GM12878 (cell line): Measurements from ENCODE around the gene SPI1. TPM values are rescaled to one million over a fixed set of nuclear protein-coding genes. Genes with fewer than 3 reads are reported as not detected.

Source experiments
- ATAC-seq: fragments of 200-7000 bp; cut with Tn5 transposase; 3 replicates; pipeline ENCODE4 v1.9.1; 2020; ENCODE audit warnings: mild to moderate bottlenecking, moderate library complexity
- BruUV-seq: library from RNA; stranded (reverse); fragments of 400-500 nt; replicated peaks from 2 replicates; lab custom pipeline; 2021; lab: Mats Ljungman, UMichigan
- CTCF ChIA-PET: fragments of 300-600 bp; sonication (Branson Sonifier 250); formaldehyde crosslinking; extraction: SDS; loops from one replicate; lab custom pipeline; 2021; ENCODE audit warnings: inconsistent platforms; lab: Yijun Ruan, JAX
- POLR2A ChIA-PET: fragments of 350-600 bp; formaldehyde crosslinking; extraction: SDS; loops from one replicate; lab custom pipeline; 2021; ENCODE audit warnings: inconsistent platforms; lab: Charles Lee
- RAD21 ChIA-PET: fragments of 300-600 bp; sonication (Branson Sonifier 250); formaldehyde crosslinking; loops from one replicate; lab custom pipeline; 2023; ENCODE audit warnings: antibody characterized with exemption; ENCODE audit not compliant: unreplicated experiment; lab: Charles Lee
- SMC1A ChIA-PET: fragments of 300-600 bp; sonication (Branson Sonifier 250); formaldehyde crosslinking; loops from one replicate; lab custom pipeline; 2023; ENCODE audit not compliant: unreplicated experiment, uncharacterized antibody; lab: Charles Lee
- DNase-seq: peaks from one replicate; pipeline ENCODE4 v3.0.0-alpha.2; 2011; ENCODE audit warnings: low read depth, low spot score
- FAIRE-seq: peaks from 3 replicates; lab custom pipeline; 2011; peaks lifted over from hg19 to GRCh38; lab: Jason Lieb, UNC
- H2AFZ ChIP-seq: 2 replicates; pipeline ENCODE4 v1.6.0; 2011; ENCODE audit warnings: low read depth, low read length, control low read depth; ENCODE audit not compliant: control insufficient read depth
- H3K27ac ChIP-seq: 2 replicates; pipeline ENCODE4 v1.5.1; 2011; ENCODE audit warnings: control low read depth; ENCODE audit not compliant: control insufficient read depth, insufficient read depth
- H3K27me3 ChIP-seq, 2 experiments: replicated peaks in 1 of 2; 2 replicates each; pipeline versions ENCODE4 v1.6.0 to v1.6.1; 2011; ENCODE audit warnings: low read length in 1 of 2; ENCODE audit not compliant: control insufficient read depth in 2 of 2, insufficient read depth in 2 of 2
- H3K36me3 ChIP-seq, 2 experiments: 2 replicates each; pipeline ENCODE4 v1.5.1; 2011; ENCODE audit warnings: low read length in 1 of 2; ENCODE audit not compliant: control insufficient read depth in 2 of 2, insufficient read depth in 2 of 2
- H3K4me1 ChIP-seq: 2 replicates; pipeline ENCODE4 v1.6.1; 2011; ENCODE audit warnings: mild to moderate bottlenecking, low read length, moderate library complexity, mixed read lengths; ENCODE audit not compliant: control insufficient read depth, insufficient read depth
- H3K4me2 ChIP-seq: 2 replicates; pipeline ENCODE4 v1.6.0; 2011; ENCODE audit warnings: control low read depth; ENCODE audit not compliant: control insufficient read depth, insufficient read depth
- H3K4me3 ChIP-seq: fragments of 200-600 bp; sonication (generic); 2 replicates; pipeline ENCODE4 v1.5.1; 2016
- H3K79me2 ChIP-seq: 2 replicates; pipeline ENCODE4 v1.6.0; 2011; ENCODE audit warnings: low read length; ENCODE audit not compliant: control insufficient read depth, insufficient read depth
- H3K9ac ChIP-seq: 2 replicates; pipeline ENCODE4 v1.8.0; 2011; ENCODE audit warnings: low read length, control low read depth, mixed read lengths; ENCODE audit not compliant: control insufficient read depth, insufficient read depth
- H3K9me3 ChIP-seq: replicated peaks from 3 replicates; pipeline ENCODE4 v1.5.1; 2011; ENCODE audit warnings: mild to moderate bottlenecking, low read length; ENCODE audit not compliant: control insufficient read depth, insufficient read depth
- H4K20me1 ChIP-seq: 2 replicates; pipeline ENCODE4 v1.6.0; 2011; ENCODE audit not compliant: control insufficient read depth, insufficient read depth
- POLR2A ChIP-seq: IDR thresholded peaks from 2 replicates; pipeline ENCODE4 v1.6.1; 2011; ENCODE audit warnings: low read depth, mild to moderate bottlenecking, low read length
- TARDBP ChIP-seq: IDR thresholded peaks from 2 replicates; pipeline ENCODE4 v1.6.1; 2016; ENCODE audit warnings: borderline replicate concordance
- WGBS: methylation state at CpG from one replicate; pipeline ENCODE4 v1.1.6; 2016; ENCODE audit warnings: low lambda C conversion rate; ENCODE audit not compliant: insufficient replicate concordance, insufficient coverage; ENCODE audit errors: missing lambda C conversion rate; 5-methylcytosine and 5-hydroxymethylcytosine counted together
- in situ Hi-C: fragments of 300-500 bp; cut with MboI; formaldehyde crosslinking; loops from 9 replicates; pipeline ENCODE4 v1.14.3; 2018; ENCODE audit warnings: mixed read lengths
- intact Hi-C: fragments of 100-400 bp; cut with micrococcal nuclease; formaldehyde crosslinking; loops from one replicate; pipeline ENCODE4 v1.14.2; 2022; ENCODE audit not compliant: unreplicated experiment
- polyA plus RNA-seq, 11 experiments: library from polyadenylated mRNA; depleted of rRNA in 4 of 11; unstranded in 6 of 11; stranded (reverse) in 5 of 11; fragments of >200 nt; fragmentation: Nextera tagmentation in 4 of 11; fragmentation: Illumina TruSeq in 1 of 11; extraction: Ambion mirVana in 4 of 11; extraction: Trizol in 1 of 11; gene quantifications; 1 replicate in 1 of 11; 2 replicates in 10 of 11; pipeline versions ENCODE4 v1.2.1 to v1.2.3, GENCODE V29; 2011 to 2016; ENCODE audit warnings: inconsistent platforms in 2 of 11, missing spikeins in 2 of 11, low read depth in 1 of 11
- total RNA-seq, 4 experiments: library from RNA; depleted of rRNA in 3 of 4; stranded (reverse); fragments of >200 nt in 3 of 4; fragmentation: Illumina TruSeq in 1 of 4; extraction: Trizol in 1 of 4; gene quantifications; 2 replicates each; pipeline versions ENCODE4 v1.2.1 to v1.2.3, GENCODE V29; 2013 to 2021
- TF ChIP-seq, protein P1 (sequence below): fragments of 450-650 bp; IDR thresholded peaks from 2 replicates; pipeline ENCODE4 v1.6.1; 2016; ENCODE audit warnings: mild to moderate bottlenecking, moderate library complexity, borderline replicate concordance
- TF ChIP-seq, protein P2 (sequence below): IDR thresholded peaks from 2 replicates; pipeline ENCODE4 v1.6.1; 2011; ENCODE audit warnings: borderline replicate concordance, low read depth, mild to moderate bottlenecking, moderate library complexity, low read length; ENCODE audit not compliant: insufficient read depth, poor library complexity, severe bottlenecking

Gene SPI1
- total and polyA plus RNA-seq, 10 of the 15 experiments (the other 5 are each of a cell fraction or from before 2014, with no cell fraction given) = 0.05 to 31.1 (median 9.7) TPM

DNA sequence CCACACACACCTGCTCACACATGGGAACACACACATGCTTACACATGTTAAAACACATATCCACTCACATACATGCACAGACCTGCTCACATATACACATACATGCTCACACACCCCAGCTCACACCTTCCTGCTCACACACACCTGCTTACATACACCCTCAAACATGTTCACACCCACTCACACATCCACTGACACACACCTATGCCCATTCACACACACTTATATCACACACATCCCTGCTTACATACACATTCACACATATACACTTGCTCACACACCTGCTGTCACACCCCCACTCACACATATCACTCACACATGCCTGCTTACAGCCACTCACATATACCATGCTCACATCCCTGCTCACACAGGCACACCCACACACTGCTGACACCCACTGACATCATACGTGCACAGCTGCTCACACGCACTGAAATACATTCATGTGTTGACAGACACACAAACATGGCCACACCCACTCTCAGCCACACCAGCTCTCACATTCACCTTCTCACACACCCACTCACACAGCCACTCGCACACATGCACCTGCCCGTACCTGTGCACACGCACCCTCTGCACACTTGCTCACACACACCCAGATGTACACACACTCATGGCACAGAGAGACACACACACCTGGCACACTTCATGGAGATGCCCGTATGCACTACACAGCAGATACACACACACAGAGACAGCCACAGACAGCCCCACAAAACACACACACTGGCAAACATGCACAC lies 20.2 kb downstream of the SPI1 start:
- H3K79me2 ChIP-seq = no peaks in the 10 kb centered on the region; the same call in 1 of the 2 replicates
- no TSS peak for BruUV-seq
- in situ Hi-C loops = no loop called here

More for the DNA sequence above, 20.2 kb downstream of the SPI1 start:
- RAD21 ChIA-PET = no interaction called here
- Histone ChIP-seq H3K4me3 (no peak overlapping the region), H3K36me3 (peaks cover 3% of the 10 kb centered on the region in 2 experiments; a peak in 3 of 4 replicates), H3K4me1 (no peaks in the 10 kb centered on the region), H3K9ac (no peak overlapping the region), H3K4me2 (no peak overlapping the region), H2AFZ (no peak overlapping the region), H3K27me3 (no peaks in the 10 kb centered on the region)
- CTCF ChIA-PET = no interaction called here
- ATAC-seq (no peak), DNase-seq (no peak)
- 95% methylated on average over 6 of the region's 6 CpGs for WGBS
- POLR2A ChIA-PET = no interaction called here
- intact Hi-C loops = no loop called here
- SMC1A ChIA-PET = no interaction called here
- TF ChIP-seq POLR2A = 0 out of 2 replicates have a peak, but pooled peaks have one; percentile 54
- peak; percentile 69 for TF ChIP-seq TARDBP
- TF ChIP-seq, protein P1, sequence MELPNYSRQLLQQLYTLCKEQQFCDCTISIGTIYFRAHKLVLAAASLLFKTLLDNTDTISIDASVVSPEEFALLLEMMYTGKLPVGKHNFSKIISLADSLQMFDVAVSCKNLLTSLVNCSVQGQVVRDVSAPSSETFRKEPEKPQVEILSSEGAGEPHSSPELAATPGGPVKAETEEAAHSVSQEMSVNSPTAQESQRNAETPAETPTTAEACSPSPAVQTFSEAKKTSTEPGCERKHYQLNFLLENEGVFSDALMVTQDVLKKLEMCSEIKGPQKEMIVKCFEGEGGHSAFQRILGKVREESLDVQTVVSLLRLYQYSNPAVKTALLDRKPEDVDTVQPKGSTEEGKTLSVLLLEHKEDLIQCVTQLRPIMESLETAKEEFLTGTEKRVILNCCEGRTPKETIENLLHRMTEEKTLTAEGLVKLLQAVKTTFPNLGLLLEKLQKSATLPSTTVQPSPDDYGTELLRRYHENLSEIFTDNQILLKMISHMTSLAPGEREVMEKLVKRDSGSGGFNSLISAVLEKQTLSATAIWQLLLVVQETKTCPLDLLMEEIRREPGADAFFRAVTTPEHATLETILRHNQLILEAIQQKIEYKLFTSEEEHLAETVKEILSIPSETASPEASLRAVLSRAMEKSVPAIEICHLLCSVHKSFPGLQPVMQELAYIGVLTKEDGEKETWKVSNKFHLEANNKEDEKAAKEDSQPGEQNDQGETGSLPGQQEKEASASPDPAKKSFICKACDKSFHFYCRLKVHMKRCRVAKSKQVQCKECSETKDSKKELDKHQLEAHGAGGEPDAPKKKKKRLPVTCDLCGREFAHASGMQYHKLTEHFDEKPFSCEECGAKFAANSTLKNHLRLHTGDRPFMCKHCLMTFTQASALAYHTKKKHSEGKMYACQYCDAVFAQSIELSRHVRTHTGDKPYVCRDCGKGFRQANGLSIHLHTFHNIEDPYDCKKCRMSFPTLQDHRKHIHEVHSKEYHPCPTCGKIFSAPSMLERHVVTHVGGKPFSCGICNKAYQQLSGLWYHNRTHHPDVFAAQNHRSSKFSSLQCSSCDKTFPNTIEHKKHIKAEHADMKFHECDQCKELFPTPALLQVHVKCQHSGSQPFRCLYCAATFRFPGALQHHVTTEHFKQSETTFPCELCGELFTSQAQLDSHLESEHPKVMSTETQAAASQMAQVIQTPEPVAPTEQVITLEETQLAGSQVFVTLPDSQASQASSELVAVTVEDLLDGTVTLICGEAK = no peak
- TF ChIP-seq, protein P2, sequence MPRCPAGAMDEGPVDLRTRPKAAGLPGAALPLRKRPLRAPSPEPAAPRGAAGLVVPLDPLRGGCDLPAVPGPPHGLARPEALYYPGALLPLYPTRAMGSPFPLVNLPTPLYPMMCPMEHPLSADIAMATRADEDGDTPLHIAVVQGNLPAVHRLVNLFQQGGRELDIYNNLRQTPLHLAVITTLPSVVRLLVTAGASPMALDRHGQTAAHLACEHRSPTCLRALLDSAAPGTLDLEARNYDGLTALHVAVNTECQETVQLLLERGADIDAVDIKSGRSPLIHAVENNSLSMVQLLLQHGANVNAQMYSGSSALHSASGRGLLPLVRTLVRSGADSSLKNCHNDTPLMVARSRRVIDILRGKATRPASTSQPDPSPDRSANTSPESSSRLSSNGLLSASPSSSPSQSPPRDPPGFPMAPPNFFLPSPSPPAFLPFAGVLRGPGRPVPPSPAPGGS = peak; percentile 44
- TF ChIP-seq, all 136 proteins: peak for 3
- no peak for FAIRE-seq
- H4K20me1 ChIP-seq = no peaks in the 10 kb centered on the region
- no peak overlapping the region for H3K27ac ChIP-seq
- no peaks in the 10 kb centered on the region; the same call in 2 of the 3 replicates for H3K9me3 ChIP-seq
